Nephron progenitor cell (in vitro differentiated cells): ENCODE results near the gene DCAF17.
A peak's percentile ranks its signal among the peaks of the same experiment; 100 is the strongest.

ENCODE experiments used
- DNase-seq: peaks from one replicate; pipeline ENCODE4 v3.0.0; 2021
- H3K27ac Mint-ChIP-seq: 2 replicates; pipeline ENCODE4 v1.8.0; 2021; ENCODE audit warnings: mild to moderate bottlenecking, moderate library complexity, mixed read lengths
- H3K27me3 Mint-ChIP-seq: 2 replicates; pipeline ENCODE4 v1.8.0; 2021; ENCODE audit warnings: mild to moderate bottlenecking, low read depth, mixed read lengths; ENCODE audit not compliant: poor library complexity
- H3K36me3 Mint-ChIP-seq: 2 replicates; pipeline ENCODE4 v1.8.0; 2021; ENCODE audit warnings: low read depth, mixed read lengths
- H3K4me1 Mint-ChIP-seq: 2 replicates; pipeline ENCODE4 v1.8.0; 2021; ENCODE audit warnings: mixed read lengths
- H3K4me3 Mint-ChIP-seq: 2 replicates; pipeline ENCODE4 v1.8.0; 2021; ENCODE audit warnings: mild to moderate bottlenecking, moderate library complexity, mixed read lengths
- H3K9me3 Mint-ChIP-seq: 2 replicates; pipeline ENCODE4 v1.8.0; 2021; ENCODE audit warnings: mild to moderate bottlenecking, moderate library complexity, mixed read lengths
- TF ChIP-seq, protein P1 (sequence below): fragments of 200-600 bp; sonication (generic); IDR thresholded peaks from 2 replicates; pipeline ENCODE4 v1.5.0; 2021; ENCODE audit warnings: antibody characterized with exemption

The DCAF17 gene

GRCh38 chr2:171478345-171478744 is 44.3 kb downstream of the DCAF17 start:
- no peak overlapping the region for H3K4me3 Mint-ChIP-seq
- no peak overlapping the region for H3K27ac Mint-ChIP-seq
- peaks cover 29% of the 10 kb centered on the region for H3K36me3 Mint-ChIP-seq

DNA sequence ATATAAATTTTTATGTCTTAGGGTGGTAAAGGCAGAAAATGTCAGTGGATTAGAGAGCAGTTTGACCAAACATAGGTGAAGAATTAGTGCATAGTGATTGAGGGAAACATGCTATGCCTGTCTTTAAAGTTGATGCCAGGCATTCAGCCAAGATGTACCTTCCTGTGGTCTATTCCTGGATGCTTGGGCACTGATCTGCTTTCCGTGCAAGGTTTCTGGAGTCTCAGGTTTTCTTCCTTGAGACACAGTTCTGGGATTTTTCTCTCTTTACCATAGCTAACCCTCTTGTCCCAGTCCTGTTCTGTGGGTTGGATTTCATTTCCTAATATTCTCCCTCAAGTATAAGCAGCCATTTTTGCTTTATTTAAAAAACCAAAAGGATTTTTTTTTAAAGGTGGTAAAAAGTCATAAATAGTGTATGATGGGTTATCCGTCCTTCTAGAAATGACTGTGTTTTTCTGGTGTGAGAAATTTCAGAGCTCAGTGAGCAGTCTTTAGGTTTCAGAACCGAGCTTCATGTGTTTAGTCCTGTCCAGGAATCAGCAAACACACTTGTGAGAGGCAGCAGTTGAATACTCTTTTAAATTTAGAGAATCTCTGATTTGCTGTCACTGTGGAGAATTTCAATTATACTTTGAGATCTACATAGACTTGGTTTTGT is 45.3 kb downstream of the DCAF17 start:
- TF ChIP-seq, protein P1, sequence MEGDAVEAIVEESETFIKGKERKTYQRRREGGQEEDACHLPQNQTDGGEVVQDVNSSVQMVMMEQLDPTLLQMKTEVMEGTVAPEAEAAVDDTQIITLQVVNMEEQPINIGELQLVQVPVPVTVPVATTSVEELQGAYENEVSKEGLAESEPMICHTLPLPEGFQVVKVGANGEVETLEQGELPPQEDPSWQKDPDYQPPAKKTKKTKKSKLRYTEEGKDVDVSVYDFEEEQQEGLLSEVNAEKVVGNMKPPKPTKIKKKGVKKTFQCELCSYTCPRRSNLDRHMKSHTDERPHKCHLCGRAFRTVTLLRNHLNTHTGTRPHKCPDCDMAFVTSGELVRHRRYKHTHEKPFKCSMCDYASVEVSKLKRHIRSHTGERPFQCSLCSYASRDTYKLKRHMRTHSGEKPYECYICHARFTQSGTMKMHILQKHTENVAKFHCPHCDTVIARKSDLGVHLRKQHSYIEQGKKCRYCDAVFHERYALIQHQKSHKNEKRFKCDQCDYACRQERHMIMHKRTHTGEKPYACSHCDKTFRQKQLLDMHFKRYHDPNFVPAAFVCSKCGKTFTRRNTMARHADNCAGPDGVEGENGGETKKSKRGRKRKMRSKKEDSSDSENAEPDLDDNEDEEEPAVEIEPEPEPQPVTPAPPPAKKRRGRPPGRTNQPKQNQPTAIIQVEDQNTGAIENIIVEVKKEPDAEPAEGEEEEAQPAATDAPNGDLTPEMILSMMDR = no peak
- DNase-seq = no peak
- no peak overlapping the region for H3K4me3 Mint-ChIP-seq
- no peaks in the 10 kb centered on the region for H3K9me3 Mint-ChIP-seq
- no peak overlapping the region for H3K27ac Mint-ChIP-seq
- peaks cover 23% of the 10 kb centered on the region for H3K36me3 Mint-ChIP-seq
- H3K4me1 Mint-ChIP-seq = peaks cover 22% of the 10 kb centered on the region
- no peaks in the 10 kb centered on the region for H3K27me3 Mint-ChIP-seq

More at GRCh38 chr2:171478345-171478744, 44.3 kb downstream of the DCAF17 start:
- peaks cover 23% of the 10 kb centered on the region for H3K4me1 Mint-ChIP-seq
- DNase-seq = no peak
- no peaks in the 10 kb centered on the region for H3K27me3 Mint-ChIP-seq
- no peaks in the 10 kb centered on the region for H3K9me3 Mint-ChIP-seq
- TF ChIP-seq, protein P1 = no peak

GRCh38 chr2:171480908-171481307 is 46.9 kb downstream of the DCAF17 start:
- TF ChIP-seq, protein P1 = no peak
- Mint-ChIP-seq H3K4me1 (peaks cover 19% of the 10 kb centered on the region), H3K9me3 (no peaks in the 10 kb centered on the region), H3K27me3 (no peaks in the 10 kb centered on the region), H3K36me3 (peaks cover 19% of the 10 kb centered on the region), H3K4me3 (no peak overlapping the region), H3K27ac (no peak overlapping the region)
- DNase-seq = no peak

GRCh38 chr2:171482308-171482707 is 48.3 kb downstream of the DCAF17 start:
- H3K27me3 Mint-ChIP-seq = no peaks in the 10 kb centered on the region
- no peak for DNase-seq

DNA sequence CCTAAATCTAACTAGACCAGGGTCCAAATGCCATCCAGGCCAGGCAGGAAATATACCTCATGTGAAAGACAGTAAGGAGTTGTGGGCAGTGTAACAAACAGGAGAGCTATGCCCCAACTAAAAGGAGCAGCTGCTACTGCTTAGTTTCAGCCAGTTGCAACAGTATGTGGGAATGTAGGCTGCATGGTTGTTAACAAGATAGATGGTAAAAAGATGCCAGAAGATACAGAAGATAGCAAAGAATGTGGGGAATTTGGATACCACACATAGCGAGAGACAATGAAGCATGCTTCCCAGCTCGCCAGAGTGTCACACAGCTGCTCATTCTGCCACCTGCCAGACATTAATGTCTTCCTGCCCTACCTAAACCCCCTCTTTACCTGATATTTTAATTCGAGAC is 48.9 kb downstream of the DCAF17 start:
- TF ChIP-seq, protein P1 = no peak
- Mint-ChIP-seq H3K36me3 (peaks cover 30% of the 10 kb centered on the region), H3K9me3 (no peaks in the 10 kb centered on the region), H3K4me3 (no peak overlapping the region), H3K4me1 (peaks cover 19% of the 10 kb centered on the region), H3K27me3 (no peaks in the 10 kb centered on the region), H3K27ac (no peak overlapping the region)
- no peak for DNase-seq

More at GRCh38 chr2:171482308-171482707, 48.3 kb downstream of the DCAF17 start:
- H3K4me3 Mint-ChIP-seq = no peak overlapping the region
- H3K4me1 Mint-ChIP-seq = peaks cover 19% of the 10 kb centered on the region
- H3K9me3 Mint-ChIP-seq = no peaks in the 10 kb centered on the region
- H3K27ac Mint-ChIP-seq = peak overlapping the region; percentile 41
- peaks cover 24% of the 10 kb centered on the region for H3K36me3 Mint-ChIP-seq
- TF ChIP-seq, protein P1 = no peak

- H3K27me3 Mint-ChIP-seq = no peaks in the 10 kb centered on the region
These were observed 49.8 kb downstream of the DCAF17 start for GRCh38 chr2:171483793-171484192.

More at GRCh38 chr2:171483793-171484192, 49.8 kb downstream of the DCAF17 start:
- Mint-ChIP-seq H3K4me1 (peaks cover 19% of the 10 kb centered on the region), H3K36me3 (peaks cover 39% of the 10 kb centered on the region), H3K9me3 (no peaks in the 10 kb centered on the region), H3K27ac (no peak overlapping the region), H3K4me3 (no peak overlapping the region)
- TF ChIP-seq, protein P1 = no peak
- DNase-seq = no peak
